Endothelial cell of umbilical vein (primary cell): ENCODE measurements around the gene ERGIC1. TPM values are rescaled to one million over a fixed set of nuclear protein-coding genes. Genes with fewer than 3 reads are reported as not detected.

Experiments used
- BruUV-seq: library from RNA; stranded (reverse); fragments of 400-500 nt; replicated peaks from 2 replicates; lab custom pipeline; 2021; lab: Mats Ljungman, UMichigan
- CTCF ChIA-PET: fragments of 300-600, 350-600 bp; sonication (Branson Sonifier 250); formaldehyde crosslinking; loops from one replicate; lab custom pipeline; 2021; ENCODE audit warnings: antibody characterized with exemption, inconsistent platforms; lab: Charles Lee
- POLR2A ChIA-PET: fragments of 300-600, 350-600 bp; sonication (Branson Sonifier 250); formaldehyde crosslinking; loops from one replicate; lab custom pipeline; 2021; ENCODE audit warnings: antibody characterized with exemption, inconsistent platforms; lab: Charles Lee
- DNase-seq: peaks from one replicate; pipeline ENCODE4 v3.0.0-alpha.2; 2011; ENCODE audit warnings: low read depth, low spot score
- FAIRE-seq: peaks from 2 replicates; lab custom pipeline; 2011; peaks lifted over from hg19 to GRCh38; lab: Jason Lieb, UNC
- H2AFZ ChIP-seq: 2 replicates; pipeline ENCODE4 v1.6.0; 2012; ENCODE audit warnings: low read depth, low read length, control low read depth, inconsistent platforms
- H3K27ac ChIP-seq: 2 replicates; pipeline ENCODE4 v1.5.1; 2011; ENCODE audit warnings: low read depth, mild to moderate bottlenecking, control low read depth, low read length, moderate library complexity; ENCODE audit not compliant: insufficient read depth
- H3K27me3 ChIP-seq, 2 experiments: 2 replicates each; pipeline versions ENCODE4 v1.6.0 to v1.6.1; 2011; ENCODE audit warnings: low read length in 2 of 2, mixed read lengths in 1 of 2; ENCODE audit not compliant: control insufficient read depth in 2 of 2, insufficient read depth in 2 of 2
- H3K36me3 ChIP-seq, 2 experiments: 2 replicates in 1 of 2; 3 replicates in 1 of 2; pipeline ENCODE4 v1.5.1; 2011; ENCODE audit warnings: low read length in 2 of 2, mild to moderate bottlenecking in 1 of 2, moderate library complexity in 1 of 2; ENCODE audit not compliant: control insufficient read depth in 2 of 2, insufficient read depth in 2 of 2; ENCODE audit errors: extremely low read depth in 1 of 2
- H3K4me1 ChIP-seq: 3 replicates; pipeline ENCODE4 v1.5.1; 2011; ENCODE audit warnings: mild to moderate bottlenecking, low read length; ENCODE audit not compliant: control insufficient read depth, insufficient read depth; ENCODE audit errors: extremely low read depth
- H3K4me2 ChIP-seq: 2 replicates; pipeline ENCODE4 v1.6.1; 2011; ENCODE audit warnings: low read length, control low read depth, mixed read lengths; ENCODE audit not compliant: insufficient read depth
- H3K4me3 ChIP-seq, 3 experiments: fragments of 200-600 bp in 1 of 3; sonication (generic), shearing (Covaris generic) in 1 of 3; replicated peaks in 1 of 3; 2 replicates each; pipeline ENCODE4 v1.5.1; 2011 to 2016; ENCODE audit warnings: control low read depth in 3 of 3, low read length in 3 of 3, mild to moderate bottlenecking in 2 of 3, inconsistent platforms in 1 of 3, low read depth in 1 of 3, moderate library complexity in 1 of 3; ENCODE audit not compliant: insufficient read depth in 1 of 3
- H3K79me2 ChIP-seq: 2 replicates; pipeline ENCODE4 v1.6.0; 2012; ENCODE audit warnings: low read length, inconsistent platforms; ENCODE audit not compliant: control insufficient read depth, insufficient read depth
- H3K9ac ChIP-seq: replicated peaks from 2 replicates; pipeline ENCODE3; 2011; ENCODE audit warnings: low read length, control low read depth; ENCODE audit not compliant: insufficient read depth; ENCODE audit errors: extremely low read depth
- H3K9me1 ChIP-seq: replicated peaks from 3 replicates; pipeline ENCODE4 v1.6.0; 2011; ENCODE audit warnings: mild to moderate bottlenecking, low read length; ENCODE audit not compliant: control insufficient read depth, insufficient read depth; ENCODE audit errors: extremely low read depth
- H3K9me3 ChIP-seq: replicated peaks from 2 replicates; pipeline ENCODE4 v1.5.1; 2012; ENCODE audit warnings: low read length, inconsistent platforms; ENCODE audit not compliant: control insufficient read depth, insufficient read depth
- H4K20me1 ChIP-seq: replicated peaks from 2 replicates; pipeline ENCODE3; 2011; ENCODE audit warnings: mild to moderate bottlenecking, low read length; ENCODE audit not compliant: control insufficient read depth, insufficient read depth; ENCODE audit errors: extremely low read depth
- EZH2 ChIP-seq: IDR thresholded peaks from 2 replicates; pipeline ENCODE4 v1.6.1; 2012; ENCODE audit warnings: borderline replicate concordance, low read depth, mild to moderate bottlenecking, moderate library complexity, low read length, inconsistent platforms; ENCODE audit not compliant: severe bottlenecking
- FOS ChIP-seq: IDR thresholded peaks from 2 replicates; pipeline ENCODE4 v1.6.1; 2011; ENCODE audit warnings: mild to moderate bottlenecking, low read length, moderate library complexity, borderline replicate concordance; ENCODE audit not compliant: insufficient read depth
- GATA2 ChIP-seq: IDR thresholded peaks from 2 replicates; pipeline ENCODE4 v1.7.0; 2011; ENCODE audit warnings: low read depth, mild to moderate bottlenecking, moderate library complexity, mixed read lengths, low read length; ENCODE audit not compliant: insufficient read length, insufficient read depth
- JUN ChIP-seq: IDR thresholded peaks from 2 replicates; pipeline ENCODE4 v1.6.1; 2011; ENCODE audit warnings: borderline replicate concordance, low read depth; ENCODE audit not compliant: insufficient read length, insufficient read depth
- MYC ChIP-seq: IDR thresholded peaks from one replicate; pipeline ENCODE4 v1.6.1; 2011; ENCODE audit warnings: mild to moderate bottlenecking, low read depth, low read length
- POLR2A ChIP-seq: IDR thresholded peaks from 2 replicates; pipeline ENCODE4 v1.6.1; 2012; ENCODE audit warnings: low read depth, mild to moderate bottlenecking, control low read depth, low read length
- POLR2AphosphoS5 ChIP-seq: IDR thresholded peaks from 2 replicates; pipeline ENCODE4 v1.6.1; 2012; ENCODE audit warnings: low read depth, mild to moderate bottlenecking, control low read depth, low read length, moderate library complexity; ENCODE audit not compliant: insufficient read depth
- dilution Hi-C: fragments of 300-500 bp; cut with MboI; formaldehyde crosslinking; loops from one replicate; pipeline ENCODE4 v1.15.0; 2019; ENCODE audit warnings: low sequenced_read_pairs; ENCODE audit not compliant: extremely low pct_ligation_motif_present
- intact Hi-C: fragments of 100-400 bp; cut with micrococcal nuclease; formaldehyde crosslinking; loops from one replicate; pipeline ENCODE4 v1.10.0; 2022
- polyA plus RNA-seq, 4 experiments: library from polyadenylated mRNA; depleted of rRNA in 3 of 4; stranded (reverse) in 3 of 4; unstranded in 1 of 4; fragments of >200 nt; gene quantifications; 2 replicates each; pipeline versions ENCODE4 v1.2.1 to v1.2.3, GENCODE V29; 2011 to 2012; ENCODE audit warnings: missing spikeins in 1 of 4
- total RNA-seq: library from RNA; stranded (reverse); gene quantifications from 2 replicates; pipeline ENCODE4 v1.2.3, GENCODE V29; 2021
- TF ChIP-seq, protein P1 (sequence below): IDR thresholded peaks from 2 replicates; pipeline ENCODE4 v1.6.1; 2011; ENCODE audit not compliant: insufficient read depth, insufficient read length
- TF ChIP-seq, protein P2 (sequence below), 2 donors: IDR thresholded peaks; 1 replicate in 1 of 2; 2 replicates in 1 of 2; pipeline ENCODE4 v1.5.1; 2011; ENCODE audit warnings: low read length in 2 of 2, mild to moderate bottlenecking in 2 of 2, moderate library complexity in 2 of 2, control low read depth in 1 of 2, inconsistent platforms in 1 of 2, low read depth in 1 of 2; ENCODE audit not compliant: insufficient read depth in 1 of 2; ENCODE audit errors: extremely low read depth in 1 of 2

The ERGIC1 gene
- total and polyA plus RNA-seq, 2 donors (not counting 3 experiments of a cell fraction or from before 2014, with no cell fraction given), result 105 to 109 TPM

DNA sequence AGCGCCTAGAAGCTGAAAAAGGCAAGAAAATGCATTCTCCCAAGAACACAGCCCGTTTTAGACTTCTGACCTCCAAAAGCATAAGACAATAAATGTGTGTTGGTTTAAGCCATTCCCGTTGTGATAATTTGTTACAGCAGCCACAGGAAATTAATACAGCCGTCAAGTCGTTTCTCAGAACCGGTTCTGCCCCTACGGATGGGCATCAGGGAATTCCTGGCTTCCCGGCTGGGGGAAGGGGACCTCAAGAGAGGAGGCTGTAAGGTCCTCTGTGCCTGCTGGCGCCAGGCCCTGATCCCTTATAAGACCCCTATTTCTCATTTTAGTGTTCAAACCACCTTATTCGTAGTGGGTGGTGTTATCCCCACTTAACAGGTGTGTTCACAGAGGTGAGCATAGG, 74.6 kb downstream of the ERGIC1 start:
- Histone ChIP-seq H3K9me3 (no peaks in the 10 kb centered on the region), H3K9me1 (no peaks in the 10 kb centered on the region), H3K36me3 (no peaks in the 10 kb centered on the region), H3K4me1 (peaks cover 24% of the 10 kb centered on the region), H3K4me2 (no peak overlapping the region), H3K79me2 (no peaks in the 10 kb centered on the region), H4K20me1 (no peaks in the 10 kb centered on the region), H3K27me3 (no peaks in the 10 kb centered on the region), H3K9ac (no peak overlapping the region), H3K27ac (no peak overlapping the region), H3K4me3 (no peak overlapping the region), H2AFZ (no peak overlapping the region)
- ChIA-PET CTCF (no interaction called here), POLR2A (no interaction called here)
- FAIRE-seq (no peak), DNase-seq (peak; percentile 36)
- dilution Hi-C loops, result no loop called here
- intact Hi-C loops, result no loop called here
- no peak for TF ChIP-seq MYC
- TF ChIP-seq JUN, result no peak
- TF ChIP-seq FOS, result no peak
- no peak for TF ChIP-seq EZH2
- TF ChIP-seq, protein P1, sequence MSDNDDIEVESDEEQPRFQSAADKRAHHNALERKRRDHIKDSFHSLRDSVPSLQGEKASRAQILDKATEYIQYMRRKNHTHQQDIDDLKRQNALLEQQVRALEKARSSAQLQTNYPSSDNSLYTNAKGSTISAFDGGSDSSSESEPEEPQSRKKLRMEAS, result no peak
- TF ChIP-seq, protein P2, sequence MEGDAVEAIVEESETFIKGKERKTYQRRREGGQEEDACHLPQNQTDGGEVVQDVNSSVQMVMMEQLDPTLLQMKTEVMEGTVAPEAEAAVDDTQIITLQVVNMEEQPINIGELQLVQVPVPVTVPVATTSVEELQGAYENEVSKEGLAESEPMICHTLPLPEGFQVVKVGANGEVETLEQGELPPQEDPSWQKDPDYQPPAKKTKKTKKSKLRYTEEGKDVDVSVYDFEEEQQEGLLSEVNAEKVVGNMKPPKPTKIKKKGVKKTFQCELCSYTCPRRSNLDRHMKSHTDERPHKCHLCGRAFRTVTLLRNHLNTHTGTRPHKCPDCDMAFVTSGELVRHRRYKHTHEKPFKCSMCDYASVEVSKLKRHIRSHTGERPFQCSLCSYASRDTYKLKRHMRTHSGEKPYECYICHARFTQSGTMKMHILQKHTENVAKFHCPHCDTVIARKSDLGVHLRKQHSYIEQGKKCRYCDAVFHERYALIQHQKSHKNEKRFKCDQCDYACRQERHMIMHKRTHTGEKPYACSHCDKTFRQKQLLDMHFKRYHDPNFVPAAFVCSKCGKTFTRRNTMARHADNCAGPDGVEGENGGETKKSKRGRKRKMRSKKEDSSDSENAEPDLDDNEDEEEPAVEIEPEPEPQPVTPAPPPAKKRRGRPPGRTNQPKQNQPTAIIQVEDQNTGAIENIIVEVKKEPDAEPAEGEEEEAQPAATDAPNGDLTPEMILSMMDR (IDR thresholded peaks at IDR 0.05; ENCODE audit: extremely low read depth in 1 of 2, insufficient read depth in 1 of 2, low read depth in 1 of 2, low read length in 2 of 2), result no peak
- TF ChIP-seq GATA2, result no peak
- TF ChIP-seq POLR2AphosphoS5, result no peak
- TF ChIP-seq POLR2A, result no peak
- no TSS peak for BruUV-seq
